Mesendoderm (in vitro differentiated cells): ENCODE data around the gene RASSF7.
A peak's percentile ranks its signal among the peaks of the same experiment; 100 is the strongest.

ENCODE experiments used
- DNase-seq: peaks from one replicate; pipeline ENCODE4 v3.0.0; 2013
- H2AK5ac ChIP-seq: 2 replicates; pipeline ENCODE4 v1.6.1; 2013; ENCODE audit warnings: low read length, inconsistent platforms
- H2BK120ac ChIP-seq: 2 replicates; pipeline ENCODE4 v1.6.1; 2013; ENCODE audit warnings: low read depth, mild to moderate bottlenecking, low read length, moderate library complexity, mixed read lengths
- H2BK15ac ChIP-seq: replicated peaks from 2 replicates; pipeline ENCODE4 v1.6.1; 2013; ENCODE audit warnings: low read depth, mild to moderate bottlenecking, moderate library complexity
- H2BK5ac ChIP-seq: 2 replicates; pipeline ENCODE4 v1.6.1; 2013; ENCODE audit warnings: low read length, inconsistent platforms
- H3K18ac ChIP-seq: 2 replicates; pipeline ENCODE4 v1.6.1; 2013; ENCODE audit warnings: mild to moderate bottlenecking, low read length, mixed read lengths
- H3K23ac ChIP-seq: one replicate; pipeline ENCODE4 v1.6.1; 2013; ENCODE audit warnings: low read length
- H3K27ac ChIP-seq: 2 replicates; pipeline ENCODE4 v1.5.1; 2013; ENCODE audit warnings: low read depth, mild to moderate bottlenecking, inconsistent platforms, low read length, moderate library complexity
- H3K27me3 ChIP-seq: 2 replicates; pipeline ENCODE4 v1.6.1; 2013; ENCODE audit warnings: low read length, control low read depth, mild to moderate bottlenecking, inconsistent platforms; ENCODE audit not compliant: insufficient read depth, poor library complexity
- H3K36me3 ChIP-seq: 2 replicates; pipeline ENCODE4 v1.6.1; 2013; ENCODE audit warnings: low read length, inconsistent platforms; ENCODE audit not compliant: control insufficient read depth, insufficient read depth
- H3K4ac ChIP-seq: one replicate; pipeline ENCODE4 v1.6.1; 2013; ENCODE audit warnings: low read depth, mild to moderate bottlenecking, low read length, moderate library complexity
- H3K4me1 ChIP-seq: 2 replicates; pipeline ENCODE4 v1.6.1; 2013; ENCODE audit warnings: low read depth, low read length, inconsistent platforms; ENCODE audit not compliant: control insufficient read depth
- H3K4me2 ChIP-seq: 2 replicates; pipeline ENCODE4 v1.6.1; 2013; ENCODE audit warnings: low read length
- H3K4me3 ChIP-seq: 2 replicates; pipeline ENCODE4 v1.5.1; 2013; ENCODE audit warnings: mild to moderate bottlenecking, low read length
- H3K56ac ChIP-seq: one replicate; pipeline ENCODE4 v1.6.1; 2013; ENCODE audit warnings: low read length
- H3K79me1 ChIP-seq: 2 replicates; pipeline ENCODE4 v1.6.1; 2013; ENCODE audit warnings: low read length, inconsistent platforms
- H3K79me2 ChIP-seq: 2 replicates; pipeline ENCODE4 v1.6.1; 2013; ENCODE audit warnings: mild to moderate bottlenecking, low read length; ENCODE audit not compliant: control insufficient read depth, insufficient read depth
- H3K9ac ChIP-seq: 2 replicates; pipeline ENCODE4 v1.6.1; 2013; ENCODE audit warnings: low read length, inconsistent platforms
- H4K5ac ChIP-seq: one replicate; pipeline ENCODE4 v1.6.1; 2013; ENCODE audit warnings: low read length
- H4K8ac ChIP-seq: one replicate; pipeline ENCODE4 v1.6.1; 2013; ENCODE audit warnings: low read depth, mild to moderate bottlenecking, control low read depth, low read length, moderate library complexity
- WGBS: extraction: QIAGEN DNeasy Blood & Tissue Kit; methylation state at CpG from one replicate; pipeline ENCODE4 v1.1.7; 2013; ENCODE audit warnings: low lambda C conversion rate, missing lambda C conversion rate; ENCODE audit not compliant: insufficient coverage; ENCODE audit errors: extremely low coverage; 5-methylcytosine and 5-hydroxymethylcytosine counted together

Gene RASSF7

GRCh38 chr11:553988-554340 lies 6.8 kb upstream of the RASSF7 start:
- H3K79me2 ChIP-seq, result no peaks in the 10 kb centered on the region

GRCh38 chr11:554428-555226 lies 6.1 kb upstream of the RASSF7 start:
- no peak overlapping the region for H4K5ac ChIP-seq
- no peak overlapping the region for H3K56ac ChIP-seq
- H2BK5ac ChIP-seq, result no peak overlapping the region
- H3K23ac ChIP-seq, result no peak overlapping the region
- peak overlapping the region; percentile 20 for H3K4me2 ChIP-seq
- H2BK15ac ChIP-seq, result no peak overlapping the region
- H2AK5ac ChIP-seq, result no peak overlapping the region
- H3K18ac ChIP-seq, result no peak overlapping the region
- no peak overlapping the region for H3K27ac ChIP-seq
- peak; percentile 89 for DNase-seq
- H4K8ac ChIP-seq, result no peak overlapping the region
- H3K4me1 ChIP-seq, result no peaks in the 10 kb centered on the region
- H3K9ac ChIP-seq, result no peak overlapping the region
- no peak overlapping the region for H3K4ac ChIP-seq
- no peaks in the 10 kb centered on the region for H3K79me1 ChIP-seq
- WGBS, result no CpG with 5 or more reads among the region's 60 CpGs
- H3K79me2 ChIP-seq, result no peaks in the 10 kb centered on the region
- no peaks in the 10 kb centered on the region for H3K36me3 ChIP-seq
- peaks cover 10% of the 10 kb centered on the region for H3K27me3 ChIP-seq
- H2BK120ac ChIP-seq, result no peak overlapping the region
- no peak overlapping the region for H3K4me3 ChIP-seq

More at GRCh38 chr11:553988-554340, 6.8 kb upstream of the RASSF7 start:
- WGBS, result no CpG with 5 or more reads among the region's 11 CpGs
- Histone ChIP-seq H2BK15ac (no peak overlapping the region), H3K36me3 (no peaks in the 10 kb centered on the region), H3K27ac (no peak overlapping the region), H3K23ac (no peak overlapping the region), H2AK5ac (no peak overlapping the region), H3K56ac (no peak overlapping the region), H3K4ac (no peak overlapping the region), H3K4me3 (no peak overlapping the region), H3K4me1 (no peaks in the 10 kb centered on the region), H3K4me2 (no peak overlapping the region), H2BK120ac (no peak overlapping the region), H3K18ac (no peak overlapping the region), H4K8ac (no peak overlapping the region), H4K5ac (no peak overlapping the region), H3K79me1 (no peaks in the 10 kb centered on the region), H3K27me3 (peaks cover 10% of the 10 kb centered on the region), H2BK5ac (no peak overlapping the region), H3K9ac (no peak overlapping the region)
- DNase-seq, result no peak

- Histone ChIP-seq H3K18ac (peak overlapping the region; percentile 6), H3K27ac (no peak overlapping the region), H3K79me2 (no peaks in the 10 kb centered on the region), H3K4me3 (peak overlapping the region; percentile 24), H4K8ac (no peak overlapping the region), H3K36me3 (no peaks in the 10 kb centered on the region), H2BK5ac (no peak overlapping the region), H3K4ac (no peak overlapping the region), H3K56ac (peak overlapping the region; percentile 79), H3K27me3 (peaks cover 10% of the 10 kb centered on the region), H3K4me1 (no peaks in the 10 kb centered on the region), H3K4me2 (peak overlapping the region; percentile 70), H2BK120ac (no peak overlapping the region), H2AK5ac (no peak overlapping the region), H3K23ac (no peak overlapping the region), H2BK15ac (no peak overlapping the region), H4K5ac (no peak overlapping the region), H3K79me1 (no peaks in the 10 kb centered on the region), H3K9ac (peak overlapping the region; percentile 63)
- no CpG with 5 or more reads among the region's 57 CpGs for WGBS
- DNase-seq, result no peak
These were observed 5.5 kb upstream of the RASSF7 start for GRCh38 chr11:555227-555779.

- Histone ChIP-seq H4K5ac (no peak overlapping the region), H3K36me3 (no peaks in the 10 kb centered on the region), H3K56ac (peak overlapping the region; percentile 79), H3K79me1 (no peaks in the 10 kb centered on the region), H3K27me3 (peaks cover 10% of the 10 kb centered on the region), H3K27ac (no peak overlapping the region), H3K4me1 (no peaks in the 10 kb centered on the region), H2BK15ac (no peak overlapping the region), H3K4me3 (no peak overlapping the region), H3K4me2 (peak overlapping the region; percentile 29), H3K79me2 (no peaks in the 10 kb centered on the region), H3K23ac (no peak overlapping the region), H3K4ac (no peak overlapping the region), H3K18ac (peak overlapping the region; percentile 6), H3K9ac (peak overlapping the region; percentile 0), H2BK5ac (no peak overlapping the region), H2BK120ac (no peak overlapping the region), H4K8ac (no peak overlapping the region), H2AK5ac (no peak overlapping the region)
- no CpG with 5 or more reads among the region's 104 CpGs for WGBS
- DNase-seq, result peak; percentile 49
These were observed 4.7 kb upstream of the RASSF7 start for GRCh38 chr11:555780-556661.

GRCh38 chr11:556662-557256 lies 4.0 kb upstream of the RASSF7 start:
- no CpG with 5 or more reads among the region's 22 CpGs for WGBS
- Histone ChIP-seq H2BK120ac (no peak overlapping the region), H3K79me1 (peaks cover 2% of the 10 kb centered on the region), H3K4me1 (no peaks in the 10 kb centered on the region), H3K23ac (no peak overlapping the region), H3K36me3 (no peaks in the 10 kb centered on the region), H3K4ac (no peak overlapping the region), H2AK5ac (no peak overlapping the region), H4K5ac (no peak overlapping the region), H3K27ac (no peak overlapping the region), H2BK15ac (no peak overlapping the region), H3K18ac (no peak overlapping the region), H4K8ac (no peak overlapping the region), H3K4me3 (no peak overlapping the region), H3K27me3 (peaks cover 10% of the 10 kb centered on the region), H3K79me2 (no peaks in the 10 kb centered on the region), H3K56ac (peak overlapping the region; percentile 79), H2BK5ac (no peak overlapping the region), H3K9ac (no peak overlapping the region), H3K4me2 (no peak overlapping the region)
- DNase-seq, result no peak
